IMR-90 (cell line): Measurements from ENCODE around the gene MYBL2.

Experiments used
- MAFK ChIP-seq: IDR thresholded peaks from 2 replicates; pipeline ENCODE4 v1.6.1; 2012; ENCODE audit warnings: low read depth, low read length, improper control_type of control experiment
- MXI1 ChIP-seq: IDR thresholded peaks from 2 replicates; pipeline ENCODE4 v1.6.1; 2012; ENCODE audit warnings: low read depth, mild to moderate bottlenecking, low read length, moderate library complexity, borderline replicate concordance
- POLR2A ChIP-seq: IDR thresholded peaks from 2 replicates; pipeline ENCODE4 v1.6.1; 2012; ENCODE audit warnings: mild to moderate bottlenecking, low read depth, low read length
- RAD21 ChIP-seq: IDR thresholded peaks from 2 replicates; pipeline ENCODE4 v1.6.1; 2012; ENCODE audit warnings: low read length, improper control_type of control experiment
- RFX5 ChIP-seq: IDR thresholded peaks from 2 replicates; pipeline ENCODE4 v1.8.0; 2012; ENCODE audit warnings: low read depth, mild to moderate bottlenecking, low read length, moderate library complexity
- TF ChIP-seq, protein P1 (sequence below): conservative IDR thresholded peaks from 2 replicates; pipeline ENCODE4 v1.5.1; 2012; ENCODE audit warnings: mild to moderate bottlenecking, low read depth, low read length, improper control_type of control experiment
- TF ChIP-seq, protein P2 (sequence below): fragments of 150-350 bp; IDR thresholded peaks from 2 replicates; pipeline ENCODE4 v1.6.1; 2017; ENCODE audit warnings: mild to moderate bottlenecking, antibody characterized with exemption, low read length, low read depth

DNA sequence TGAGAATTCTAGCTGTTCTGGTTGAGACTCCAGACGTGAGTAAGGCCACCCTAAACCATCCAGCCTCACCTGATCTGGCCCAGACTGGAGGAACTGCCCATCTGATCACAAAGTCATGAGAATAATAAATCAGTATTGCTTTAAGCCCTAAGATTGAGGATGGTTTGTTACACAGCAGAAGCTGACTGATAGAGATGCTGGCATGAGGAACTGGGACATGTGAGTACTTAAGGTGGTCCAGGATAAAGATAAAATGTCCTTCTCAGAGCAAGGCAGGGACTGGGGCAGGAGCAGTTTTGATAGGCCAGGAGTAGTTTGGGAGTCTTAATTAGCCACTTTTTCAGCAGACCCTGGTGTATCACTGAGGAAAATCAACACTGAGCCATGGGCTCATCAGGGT, 53.1 kb downstream of the MYBL2 start:
- TF ChIP-seq POLR2A (no peak), MAFK (no peak), RAD21 (no peak), MXI1 (no peak), RFX5 (no peak)
- TF ChIP-seq, protein P1, sequence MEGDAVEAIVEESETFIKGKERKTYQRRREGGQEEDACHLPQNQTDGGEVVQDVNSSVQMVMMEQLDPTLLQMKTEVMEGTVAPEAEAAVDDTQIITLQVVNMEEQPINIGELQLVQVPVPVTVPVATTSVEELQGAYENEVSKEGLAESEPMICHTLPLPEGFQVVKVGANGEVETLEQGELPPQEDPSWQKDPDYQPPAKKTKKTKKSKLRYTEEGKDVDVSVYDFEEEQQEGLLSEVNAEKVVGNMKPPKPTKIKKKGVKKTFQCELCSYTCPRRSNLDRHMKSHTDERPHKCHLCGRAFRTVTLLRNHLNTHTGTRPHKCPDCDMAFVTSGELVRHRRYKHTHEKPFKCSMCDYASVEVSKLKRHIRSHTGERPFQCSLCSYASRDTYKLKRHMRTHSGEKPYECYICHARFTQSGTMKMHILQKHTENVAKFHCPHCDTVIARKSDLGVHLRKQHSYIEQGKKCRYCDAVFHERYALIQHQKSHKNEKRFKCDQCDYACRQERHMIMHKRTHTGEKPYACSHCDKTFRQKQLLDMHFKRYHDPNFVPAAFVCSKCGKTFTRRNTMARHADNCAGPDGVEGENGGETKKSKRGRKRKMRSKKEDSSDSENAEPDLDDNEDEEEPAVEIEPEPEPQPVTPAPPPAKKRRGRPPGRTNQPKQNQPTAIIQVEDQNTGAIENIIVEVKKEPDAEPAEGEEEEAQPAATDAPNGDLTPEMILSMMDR, result no peak
- TF ChIP-seq, protein P2, sequence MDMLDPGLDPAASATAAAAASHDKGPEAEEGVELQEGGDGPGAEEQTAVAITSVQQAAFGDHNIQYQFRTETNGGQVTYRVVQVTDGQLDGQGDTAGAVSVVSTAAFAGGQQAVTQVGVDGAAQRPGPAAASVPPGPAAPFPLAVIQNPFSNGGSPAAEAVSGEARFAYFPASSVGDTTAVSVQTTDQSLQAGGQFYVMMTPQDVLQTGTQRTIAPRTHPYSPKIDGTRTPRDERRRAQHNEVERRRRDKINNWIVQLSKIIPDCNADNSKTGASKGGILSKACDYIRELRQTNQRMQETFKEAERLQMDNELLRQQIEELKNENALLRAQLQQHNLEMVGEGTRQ, result no peak
